Measurements from ENCODE around the gene UFSP2. TPM values are rescaled to one million over a fixed set of nuclear protein-coding genes. Genes with fewer than 3 reads are reported as not detected.

UFSP2 gene
- total RNA-seq, 2 experiments from 2014 or later, result 14.5 to 16.6 TPM

GRCh38 chr4:185361872-185362271 is 63.9 kb downstream of the UFSP2 start:
- Mint-ChIP-seq H3K36me3 (ENCODE audit: low read depth) (peaks cover 19% of the 10 kb centered on the region), H3K4me1 (ENCODE audit: low read depth) (no peaks in the 10 kb centered on the region), H3K4me3 (no peak overlapping the region), H3K27ac (no peak overlapping the region), H3K27me3 (no peaks in the 10 kb centered on the region), H3K9me3 (no peaks in the 10 kb centered on the region)
- no peaks in the 10 kb centered on the region for H3K27me3 ChIP-seq (ENCODE audit: control insufficient read depth in 1 of 2, insufficient read depth in 2 of 2, low read length in 2 of 2)
- ChIA-PET CTCF (no interaction called here), POLR2A (no interaction called here)
- no peak for ATAC-seq (ENCODE audit: poor library complexity)
- no peaks in the 10 kb centered on the region for H3K36me3 ChIP-seq (ENCODE audit: insufficient read depth, low read length)
- intact Hi-C loops (cut with DNase I, micrococcal nuclease), result no loop called here
- H3K9me3 ChIP-seq (ENCODE audit: control insufficient read depth in 1 of 2, insufficient read depth in 1 of 2, low read length in 2 of 2), result no peaks in the 10 kb centered on the region
- no peak overlapping the region for H3K27ac ChIP-seq (ENCODE audit: low read depth in 1 of 2, low read length in 2 of 2)
- DNase-seq, result no peak
- no peaks in the 10 kb centered on the region for H3K4me1 ChIP-seq (ENCODE audit: insufficient read depth, low read length)
- TF ChIP-seq CTCF (IDR thresholded peaks at IDR 0.05), result no peak
- H3K4me3 ChIP-seq (ENCODE audit: low read length), result no peak overlapping the region

- no peak overlapping the region for H3K27ac Mint-ChIP-seq
- no peak for DNase-seq
- POLR2A ChIA-PET, result no interaction called here
- H3K9me3 Mint-ChIP-seq, result no peaks in the 10 kb centered on the region
- CTCF ChIA-PET, result no interaction called here
- H3K4me1 ChIP-seq (ENCODE audit: insufficient read depth, low read length), result no peaks in the 10 kb centered on the region
- no peaks in the 10 kb centered on the region for H3K4me1 Mint-ChIP-seq (ENCODE audit: low read depth)
- H3K27me3 Mint-ChIP-seq, result no peaks in the 10 kb centered on the region
- no peak overlapping the region for H3K4me3 ChIP-seq (ENCODE audit: low read length)
- no peaks in the 10 kb centered on the region for H3K9me3 ChIP-seq (ENCODE audit: control insufficient read depth in 1 of 2, insufficient read depth in 1 of 2, low read length in 2 of 2)
- H3K27me3 ChIP-seq (ENCODE audit: control insufficient read depth in 1 of 2, insufficient read depth in 2 of 2, low read length in 2 of 2), result no peaks in the 10 kb centered on the region
- H3K36me3 ChIP-seq (ENCODE audit: insufficient read depth, low read length), result no peaks in the 10 kb centered on the region
- H3K27ac ChIP-seq (ENCODE audit: low read depth in 1 of 2, low read length in 2 of 2), result no peak overlapping the region
- peaks cover 20% of the 10 kb centered on the region for H3K36me3 Mint-ChIP-seq (ENCODE audit: low read depth)
- intact Hi-C loops (cut with DNase I, micrococcal nuclease), result no loop called here
- TF ChIP-seq CTCF (IDR thresholded peaks at IDR 0.05), result no peak
- H3K4me3 Mint-ChIP-seq, result no peak overlapping the region
- ATAC-seq (ENCODE audit: poor library complexity), result no peak
These were observed 65.9 kb downstream of the UFSP2 start for GRCh38 chr4:185359767-185360446.

DNA sequence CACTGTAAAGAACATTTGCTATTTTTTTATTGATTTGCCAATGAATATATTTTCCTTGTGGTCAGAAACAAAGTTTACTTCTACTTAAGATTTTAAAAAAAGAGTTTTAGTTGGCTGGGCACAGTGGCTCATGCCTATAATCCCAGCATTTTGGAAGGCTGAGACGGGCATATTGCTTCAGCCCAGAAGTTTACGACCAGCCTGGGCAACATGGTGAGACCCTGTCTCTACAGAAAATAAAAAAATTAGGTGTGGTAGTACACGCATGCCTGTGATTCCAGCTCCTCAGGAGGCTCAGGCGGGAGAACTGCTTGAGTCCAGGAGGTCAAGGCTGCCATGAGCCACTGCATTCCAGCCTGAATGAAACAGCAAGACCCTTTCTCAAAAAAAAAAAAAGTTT is 66.8 kb downstream of the UFSP2 start:
- Histone ChIP-seq H3K4me3 (ENCODE audit: low read length) (no peak overlapping the region), H3K4me1 (ENCODE audit: insufficient read depth, low read length) (no peaks in the 10 kb centered on the region), H3K27me3 (ENCODE audit: control insufficient read depth in 1 of 2, insufficient read depth in 2 of 2, low read length in 2 of 2) (no peaks in the 10 kb centered on the region), H3K27ac (ENCODE audit: low read depth in 1 of 2, low read length in 2 of 2) (no peak overlapping the region), H3K36me3 (ENCODE audit: insufficient read depth, low read length) (peaks cover 5% of the 10 kb centered on the region), H3K9me3 (ENCODE audit: control insufficient read depth in 1 of 2, insufficient read depth in 1 of 2, low read length in 2 of 2) (no peaks in the 10 kb centered on the region)
- CTCF ChIA-PET, result no interaction called here
- no peak for ATAC-seq (ENCODE audit: poor library complexity)
- intact Hi-C loops (cut with DNase I, micrococcal nuclease), result no loop called here
- Mint-ChIP-seq H3K27me3 (no peaks in the 10 kb centered on the region), H3K36me3 (ENCODE audit: low read depth) (peaks cover 20% of the 10 kb centered on the region), H3K27ac (no peak overlapping the region), H3K9me3 (no peaks in the 10 kb centered on the region), H3K4me3 (no peak overlapping the region), H3K4me1 (ENCODE audit: low read depth) (no peaks in the 10 kb centered on the region)
- POLR2A ChIA-PET, result no interaction called here
- DNase-seq, result no peak
- no peak for TF ChIP-seq CTCF (IDR thresholded peaks at IDR 0.05)
